ENCODE measurements around the gene PIGK.

The PIGK gene

GRCh38 chr1:77089756-77090155 lies 129.5 kb downstream of the PIGK start:
- no peak for DNase-seq

GRCh38 chr1:77085109-77085508 lies 134.1 kb downstream of the PIGK start:
- DNase-seq: no peak

- DNase-seq: no peak
Measured at GRCh38 chr1:77084457-77084856, 134.8 kb downstream of the PIGK start.

GRCh38 chr1:77081834-77082233 lies 137.4 kb downstream of the PIGK start:
- DNase-seq: no peak

- DNase-seq: no peak
Measured at GRCh38 chr1:77076759-77077158, 142.5 kb downstream of the PIGK start.

GRCh38 chr1:77068013-77068412 lies 151.2 kb downstream of the PIGK start:
- no peak for DNase-seq

- no peak for DNase-seq
Measured at GRCh38 chr1:77065693-77066342, 153.4 kb downstream of the PIGK start.

GRCh38 chr1:77064246-77064645 lies 155.0 kb downstream of the PIGK start:
- DNase-seq: no peak

GRCh38 chr1:77063118-77063517 lies 156.1 kb downstream of the PIGK start:
- no peak for DNase-seq

- DNase-seq: no peak
Measured at GRCh38 chr1:77061162-77061561, 158.1 kb downstream of the PIGK start.

GRCh38 chr1:77060000-77060399 lies 159.2 kb downstream of the PIGK start:
- no peak for DNase-seq

GRCh38 chr1:77057994-77058585 lies 161.1 kb downstream of the PIGK start:
- DNase-seq: no peak

- no peak for DNase-seq
Measured at GRCh38 chr1:77056525-77056924, 162.7 kb downstream of the PIGK start.

- no peak for DNase-seq
Measured at GRCh38 chr1:77051425-77051824, 167.8 kb downstream of the PIGK start.

- no peak for DNase-seq
Measured at GRCh38 chr1:77048615-77049005, 170.6 kb downstream of the PIGK start.

GRCh38 chr1:77047978-77048614 lies 171.1 kb downstream of the PIGK start:
- DNase-seq: no peak

GRCh38 chr1:77047575-77047974 lies 171.7 kb downstream of the PIGK start:
- no peak for DNase-seq

GRCh38 chr1:77044133-77044849 lies 174.9 kb downstream of the PIGK start:
- DNase-seq: no peak

- DNase-seq: no peak
Measured at GRCh38 chr1:77040826-77041225, 178.4 kb downstream of the PIGK start.

GRCh38 chr1:77039739-77040138 lies 179.5 kb downstream of the PIGK start:
- DNase-seq: no peak

- DNase-seq: no peak
Measured at GRCh38 chr1:77039111-77039510, 180.1 kb downstream of the PIGK start.

Measured in CD4-positive, alpha-beta T cell treated with Interleukin-4 for 1 hour (primary cell).